GM12864 (cell line): ENCODE measurements around the gene ADM.

Experiments used
- DNase-seq: peaks from one replicate; pipeline ENCODE4 v3.0.0-alpha.2; 2011; ENCODE audit warnings: low read depth
- H3K4me3 ChIP-seq: 2 replicates; pipeline ENCODE4 v1.5.1; 2011; ENCODE audit warnings: mild to moderate bottlenecking, low read depth, low read length, control low read depth
- TF ChIP-seq, protein P1 (sequence below): IDR thresholded peaks from 2 replicates; pipeline ENCODE4 v1.5.1; 2011; ENCODE audit warnings: low read depth, mild to moderate bottlenecking, moderate library complexity, low read length, control low read depth, inconsistent platforms; ENCODE audit errors: missing control alignments

ADM gene

DNA sequence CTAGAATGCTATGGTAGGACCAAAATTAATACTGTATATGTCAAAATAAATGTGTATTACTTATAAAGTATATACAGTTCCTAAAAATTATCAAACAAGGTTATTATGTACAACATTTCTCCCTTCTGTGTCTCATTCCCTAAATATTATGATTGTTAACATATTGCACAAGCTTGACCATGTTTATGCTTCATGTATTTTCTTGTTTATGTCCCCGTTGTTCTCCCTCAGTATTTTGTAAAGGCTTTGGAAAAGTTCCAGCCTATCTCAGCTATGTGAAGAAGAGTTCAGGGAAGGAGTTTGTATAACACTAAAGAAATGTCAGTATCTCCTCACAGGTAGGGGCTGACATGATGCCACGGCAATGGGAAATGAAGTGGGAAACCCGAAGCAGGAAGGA is 19.6 kb downstream of the ADM start:
- no peak overlapping the region for H3K4me3 ChIP-seq
- no peak for DNase-seq
- TF ChIP-seq, protein P1, sequence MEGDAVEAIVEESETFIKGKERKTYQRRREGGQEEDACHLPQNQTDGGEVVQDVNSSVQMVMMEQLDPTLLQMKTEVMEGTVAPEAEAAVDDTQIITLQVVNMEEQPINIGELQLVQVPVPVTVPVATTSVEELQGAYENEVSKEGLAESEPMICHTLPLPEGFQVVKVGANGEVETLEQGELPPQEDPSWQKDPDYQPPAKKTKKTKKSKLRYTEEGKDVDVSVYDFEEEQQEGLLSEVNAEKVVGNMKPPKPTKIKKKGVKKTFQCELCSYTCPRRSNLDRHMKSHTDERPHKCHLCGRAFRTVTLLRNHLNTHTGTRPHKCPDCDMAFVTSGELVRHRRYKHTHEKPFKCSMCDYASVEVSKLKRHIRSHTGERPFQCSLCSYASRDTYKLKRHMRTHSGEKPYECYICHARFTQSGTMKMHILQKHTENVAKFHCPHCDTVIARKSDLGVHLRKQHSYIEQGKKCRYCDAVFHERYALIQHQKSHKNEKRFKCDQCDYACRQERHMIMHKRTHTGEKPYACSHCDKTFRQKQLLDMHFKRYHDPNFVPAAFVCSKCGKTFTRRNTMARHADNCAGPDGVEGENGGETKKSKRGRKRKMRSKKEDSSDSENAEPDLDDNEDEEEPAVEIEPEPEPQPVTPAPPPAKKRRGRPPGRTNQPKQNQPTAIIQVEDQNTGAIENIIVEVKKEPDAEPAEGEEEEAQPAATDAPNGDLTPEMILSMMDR = no peak

DNA sequence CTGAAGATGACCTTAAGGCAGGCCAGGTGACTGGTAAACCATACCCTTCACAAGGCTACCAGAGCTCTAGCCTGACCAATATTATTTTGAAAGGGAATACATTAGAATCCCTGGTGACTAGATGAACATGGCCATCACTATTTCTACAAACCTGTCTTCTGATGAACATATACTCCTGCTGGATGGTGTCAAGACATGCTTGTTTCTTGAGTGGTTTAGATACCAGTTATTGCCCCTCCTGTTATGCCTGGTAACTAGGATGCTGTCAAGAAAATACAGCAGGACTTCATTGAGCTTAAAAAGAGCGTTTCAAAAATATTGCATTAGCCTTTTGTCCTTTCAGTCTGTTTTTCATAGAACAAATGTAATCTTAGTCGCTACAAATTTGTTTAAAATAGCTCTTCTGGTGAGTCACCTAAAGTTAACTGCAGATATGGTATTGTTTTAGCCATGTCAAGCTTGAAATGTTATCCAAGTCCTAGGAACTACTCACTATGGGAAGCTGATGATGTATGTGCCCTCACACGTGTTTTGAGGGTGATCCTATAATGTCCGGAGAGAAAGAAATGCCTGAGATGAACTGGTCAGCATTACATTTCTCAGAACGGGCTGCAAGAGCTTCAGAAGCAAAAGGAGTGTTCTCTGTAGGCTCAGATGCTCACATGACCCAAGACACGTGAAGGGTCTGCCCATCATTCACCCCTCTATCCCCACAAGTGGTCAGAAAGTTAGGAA is 20.6 kb downstream of the ADM start:
- DNase-seq = no peak
- TF ChIP-seq, protein P1 = no peak
- no peak overlapping the region for H3K4me3 ChIP-seq

DNA sequence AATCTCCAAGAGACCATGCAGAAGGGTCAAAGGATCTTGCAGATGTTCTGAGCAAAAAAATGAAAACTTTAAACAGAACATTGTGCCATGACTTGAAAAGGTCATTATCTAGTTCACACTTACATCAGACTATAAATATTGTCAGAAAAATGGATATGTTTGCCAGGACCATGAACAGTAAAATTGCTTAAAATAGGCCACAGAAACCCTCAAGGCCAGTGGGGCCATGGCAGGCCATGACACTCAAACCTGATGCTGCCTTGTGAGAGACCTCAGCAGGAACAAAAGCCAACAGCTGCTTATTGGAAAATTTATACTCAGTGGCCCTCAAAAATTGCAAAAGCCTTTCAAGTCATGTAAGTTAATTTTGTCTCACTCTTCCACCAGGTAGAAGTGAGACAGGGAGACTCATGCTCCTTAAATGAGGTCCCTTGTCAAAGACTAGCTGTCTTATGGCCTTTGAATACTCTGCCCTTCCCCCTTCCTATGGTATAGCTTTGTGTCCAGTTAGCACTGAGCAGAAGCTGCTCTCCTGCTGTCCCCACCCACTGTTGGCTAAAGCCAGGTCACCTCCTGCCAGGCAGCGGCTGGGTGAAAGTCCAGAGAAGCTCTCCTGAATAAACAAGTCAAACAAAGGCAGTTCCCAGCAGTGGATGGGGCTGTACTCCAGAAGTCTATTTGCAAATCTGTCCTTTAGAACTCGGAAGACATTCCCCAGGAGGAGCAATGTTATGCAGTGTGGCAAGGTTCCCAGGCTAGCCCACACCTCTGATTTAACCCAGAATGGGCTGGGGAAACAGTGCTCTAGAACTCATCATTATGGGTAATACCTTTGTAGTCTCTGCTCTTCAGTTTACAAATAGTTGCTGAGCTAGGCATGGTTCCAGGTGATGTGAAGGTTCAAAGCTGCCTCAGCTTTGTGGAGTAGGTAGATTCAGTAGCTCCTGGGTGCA is 21.4 kb downstream of the ADM start:
- TF ChIP-seq, protein P1 = no peak
- H3K4me3 ChIP-seq = no peak overlapping the region
- no peak for DNase-seq

DNA sequence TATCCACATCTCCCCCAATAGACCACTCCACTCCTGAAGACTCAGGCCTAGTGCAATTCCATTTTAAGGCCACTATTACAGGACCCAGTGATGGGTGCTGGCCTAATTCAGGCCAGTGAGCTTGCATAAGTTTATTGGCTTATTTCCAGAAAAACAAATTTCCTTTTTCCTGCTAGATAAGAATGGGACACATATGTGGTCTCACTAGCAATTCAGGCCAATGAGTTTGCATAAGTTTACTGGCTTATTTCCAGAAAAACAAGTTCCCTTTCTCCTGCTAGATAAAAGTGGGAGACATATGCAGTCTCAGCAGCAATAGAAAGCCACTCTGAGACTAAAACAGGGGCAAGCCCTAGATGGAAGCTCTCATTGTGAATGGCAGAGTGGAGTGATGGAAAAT is 22.4 kb downstream of the ADM start:
- no peak for DNase-seq
- no peak overlapping the region for H3K4me3 ChIP-seq
- TF ChIP-seq, protein P1 = no peak

DNA sequence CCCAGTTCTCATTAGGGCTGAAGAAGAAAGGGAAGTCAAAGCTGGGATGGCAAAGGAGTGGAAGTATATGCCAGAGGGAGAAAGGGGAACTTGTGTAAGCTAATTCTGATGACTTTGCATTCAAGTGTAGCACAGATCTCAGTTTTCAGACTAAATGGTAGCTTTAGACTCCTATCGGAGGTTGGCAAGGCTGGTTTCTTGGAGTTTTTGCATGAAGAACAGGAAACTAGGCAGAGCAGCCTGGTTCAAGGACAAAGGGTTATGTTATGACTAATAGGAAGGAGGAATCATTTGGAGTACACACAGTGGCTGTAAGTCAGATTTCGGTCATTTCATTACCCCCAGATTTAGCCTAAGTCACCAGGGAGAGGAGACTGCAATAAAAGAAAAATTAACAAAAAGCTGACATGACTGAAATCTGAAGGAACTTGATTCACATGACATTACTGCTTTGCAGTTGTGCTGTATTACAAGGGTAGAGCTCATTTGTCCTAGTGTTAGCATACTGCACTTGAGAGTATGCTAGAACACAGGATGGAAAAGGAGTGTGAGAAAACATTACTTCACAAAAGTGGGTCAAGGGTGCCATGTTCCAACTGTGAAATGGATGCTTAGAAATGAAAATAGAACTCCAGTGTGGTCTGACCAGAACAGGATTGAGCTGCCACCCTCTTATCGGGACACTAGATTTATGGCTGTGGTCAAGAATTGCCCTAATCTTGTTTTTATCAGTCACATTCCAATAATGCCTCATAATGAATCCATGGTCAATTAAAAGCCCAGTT is 23.6 kb downstream of the ADM start:
- DNase-seq = no peak
- TF ChIP-seq, protein P1 = no peak
- H3K4me3 ChIP-seq = no peak overlapping the region

DNA sequence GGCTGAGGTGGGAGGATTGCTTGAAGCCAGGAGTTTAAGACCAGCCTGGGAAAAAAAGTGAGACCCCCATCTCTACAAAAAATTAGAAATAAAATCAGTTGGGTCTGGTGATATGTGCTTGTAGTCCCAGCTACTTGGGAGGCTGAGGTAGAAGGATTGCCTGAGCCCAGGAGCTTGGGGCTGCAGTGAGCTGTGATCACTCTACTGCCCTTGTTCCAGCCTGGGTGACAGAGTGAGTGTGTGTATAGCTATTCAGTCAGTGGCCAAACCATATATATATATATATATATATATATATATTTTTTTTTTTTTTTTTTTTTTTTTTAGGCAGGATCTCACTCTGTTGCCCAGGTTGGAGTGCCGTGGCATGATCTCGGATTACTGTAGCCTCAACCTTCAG is 24.5 kb downstream of the ADM start:
- no peak for DNase-seq
- TF ChIP-seq, protein P1 = no peak
- no peak overlapping the region for H3K4me3 ChIP-seq
